Epithelial cell of prostate (primary cell): ENCODE data around the gene SLC13A2.
"Not testable (repeated sequence)": the region's sequence is repeated elsewhere in the genome, so short reads cannot be mapped to it uniquely, and the experiment has no call there.

Source experiments
- DNase-seq: peaks from one replicate; pipeline ENCODE4 v3.0.0-alpha.2; 2011; ENCODE audit warnings: low read depth, low spot score
- H3K27ac ChIP-seq: fragments of 450-650 bp; 2 replicates; pipeline ENCODE4 v1.5.1; 2017; ENCODE audit warnings: mild to moderate bottlenecking

SLC13A2 gene, protein sequence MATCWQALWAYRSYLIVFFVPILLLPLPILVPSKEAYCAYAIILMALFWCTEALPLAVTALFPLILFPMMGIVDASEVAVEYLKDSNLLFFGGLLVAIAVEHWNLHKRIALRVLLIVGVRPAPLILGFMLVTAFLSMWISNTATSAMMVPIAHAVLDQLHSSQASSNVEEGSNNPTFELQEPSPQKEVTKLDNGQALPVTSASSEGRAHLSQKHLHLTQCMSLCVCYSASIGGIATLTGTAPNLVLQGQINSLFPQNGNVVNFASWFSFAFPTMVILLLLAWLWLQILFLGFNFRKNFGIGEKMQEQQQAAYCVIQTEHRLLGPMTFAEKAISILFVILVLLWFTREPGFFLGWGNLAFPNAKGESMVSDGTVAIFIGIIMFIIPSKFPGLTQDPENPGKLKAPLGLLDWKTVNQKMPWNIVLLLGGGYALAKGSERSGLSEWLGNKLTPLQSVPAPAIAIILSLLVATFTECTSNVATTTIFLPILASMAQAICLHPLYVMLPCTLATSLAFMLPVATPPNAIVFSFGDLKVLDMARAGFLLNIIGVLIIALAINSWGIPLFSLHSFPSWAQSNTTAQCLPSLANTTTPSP

DNA sequence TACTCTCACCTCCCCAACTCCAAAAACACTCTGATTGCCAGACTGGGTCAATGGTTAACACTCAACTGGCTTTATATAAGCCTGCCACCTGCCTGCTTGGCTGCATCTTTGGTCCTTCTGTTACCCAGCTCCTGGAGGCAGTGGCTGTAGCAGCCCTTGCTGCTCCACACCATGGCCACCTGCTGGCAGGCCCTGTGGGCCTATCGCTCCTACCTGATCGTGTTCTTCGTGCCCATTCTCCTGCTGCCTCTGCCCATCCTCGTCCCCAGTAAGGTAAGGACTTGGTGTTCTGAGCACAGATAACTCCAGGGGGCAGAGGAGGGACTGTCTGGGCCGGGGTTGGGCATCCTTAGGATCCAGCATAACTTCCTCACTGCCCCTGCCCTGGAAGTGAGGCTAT lies at the start of gene SLC13A2:
Gene SLC13A2, plus strand, starts transcription at position 103 of the 400 bp plus-strand sequence. Its CDS starts 69 bp downstream, at position 172.
- no peak within 1 kb of the TSS for H3K27ac ChIP-seq
- no peak for DNase-seq

DNA sequence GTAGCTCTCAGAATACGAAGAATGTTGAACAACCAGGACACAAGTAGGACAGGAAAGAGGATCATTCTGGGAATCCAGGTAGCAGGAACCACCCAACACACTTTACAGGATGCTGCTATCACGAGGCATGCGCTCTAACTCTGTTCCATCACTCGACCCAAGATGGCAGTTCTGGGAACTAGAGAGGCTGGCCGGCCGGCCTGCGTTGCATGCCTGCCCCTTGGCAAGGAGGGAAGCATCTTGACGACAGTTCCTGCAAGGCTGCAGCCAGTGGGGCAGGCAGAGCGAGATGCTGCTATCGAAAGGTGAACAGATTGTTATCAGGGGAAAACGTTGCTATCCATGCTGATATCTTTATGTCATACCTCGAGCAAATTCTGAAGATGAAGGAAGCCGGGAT lies 48.2 kb upstream of the SLC13A2 start:
- DNase-seq: no peak
- H3K27ac ChIP-seq: no peak overlapping the region

DNA sequence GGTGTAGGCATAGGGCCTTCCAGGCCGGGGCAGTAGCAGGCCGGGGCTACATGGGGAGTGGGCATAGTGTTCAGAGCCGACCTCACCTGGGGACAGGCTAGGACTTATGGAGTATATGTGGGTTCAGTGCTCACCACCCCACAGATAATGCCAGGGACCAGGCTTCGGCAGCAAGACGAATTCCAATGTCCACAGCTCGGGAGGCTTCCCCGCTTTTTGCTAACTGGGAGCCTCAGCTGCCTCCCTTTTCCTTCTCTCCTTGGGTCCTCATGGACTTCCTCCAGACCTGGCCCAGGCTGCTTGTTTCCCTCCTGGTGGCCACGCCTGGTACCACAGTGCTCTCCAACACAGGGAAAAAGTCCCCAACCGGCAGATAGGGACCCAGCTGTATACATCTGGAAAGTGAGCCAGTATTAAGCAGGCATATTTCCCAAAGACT lies 47.3 kb upstream of the SLC13A2 start:
- H3K27ac ChIP-seq: no peak overlapping the region
- no peak for DNase-seq

DNA sequence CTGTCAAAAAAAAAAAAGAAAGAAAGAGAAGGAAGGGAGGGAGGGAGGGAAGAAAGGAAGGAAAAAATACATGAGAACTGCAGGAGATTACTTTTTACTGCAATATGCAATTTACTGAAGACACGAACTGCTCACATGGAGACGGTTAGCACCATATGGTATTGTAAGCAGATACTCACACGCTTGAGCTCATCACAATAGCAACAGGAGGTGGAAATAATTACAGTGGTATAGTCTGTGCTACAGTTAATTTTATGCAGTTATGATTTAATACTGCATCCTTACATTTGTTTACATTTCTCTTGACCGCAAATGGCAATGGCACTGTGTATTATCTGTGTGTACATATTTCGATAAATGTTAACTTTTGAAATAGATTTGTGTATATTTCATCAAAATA lies 46.1 kb upstream of the SLC13A2 start:
- no peak overlapping the region for H3K27ac ChIP-seq
- no peak for DNase-seq

DNA sequence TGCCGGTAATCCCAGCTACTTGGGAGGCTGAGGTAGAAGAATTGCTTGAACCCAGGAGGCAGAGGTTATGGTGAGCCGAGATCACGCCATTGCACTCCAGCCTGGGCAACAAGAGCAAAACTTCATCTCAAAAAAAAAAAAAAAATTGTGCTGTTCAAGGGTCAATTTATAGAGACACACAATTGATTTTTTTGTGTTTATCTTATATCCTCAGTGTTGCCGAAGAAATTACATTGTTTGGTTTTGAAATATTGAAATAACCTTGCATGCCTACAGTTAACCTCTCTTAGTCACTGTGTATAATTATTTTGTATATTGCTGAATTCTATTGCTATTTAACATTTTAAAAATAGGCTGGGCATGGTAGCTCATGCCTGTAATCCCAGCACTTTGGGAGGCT lies 45.5 kb upstream of the SLC13A2 start:
- DNase-seq: not testable (repeated sequence)

DNA sequence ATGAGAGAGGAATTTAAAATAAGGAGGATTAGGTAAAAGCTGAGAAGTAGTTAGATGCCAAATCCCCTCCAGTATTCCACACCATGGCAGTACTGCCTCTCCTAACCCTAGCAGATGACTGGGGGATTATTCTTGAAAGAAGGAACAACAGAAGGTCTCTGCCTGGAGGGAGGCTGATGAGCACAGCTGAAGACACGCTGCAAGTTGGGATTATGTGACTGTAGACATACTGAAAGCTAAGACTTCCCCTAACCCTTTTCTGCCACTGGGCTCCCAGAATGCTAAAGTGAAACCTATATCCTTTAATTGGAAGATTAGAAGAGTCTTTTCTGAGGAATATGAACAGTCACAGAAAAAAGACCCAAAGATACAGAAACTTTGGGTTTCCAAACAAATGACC lies 39.7 kb upstream of the SLC13A2 start:
- H3K27ac ChIP-seq: no peak overlapping the region
- no peak for DNase-seq

More for the DNA sequence above, 45.5 kb upstream of the SLC13A2 start:
- H3K27ac ChIP-seq: not testable (repeated sequence)

DNA sequence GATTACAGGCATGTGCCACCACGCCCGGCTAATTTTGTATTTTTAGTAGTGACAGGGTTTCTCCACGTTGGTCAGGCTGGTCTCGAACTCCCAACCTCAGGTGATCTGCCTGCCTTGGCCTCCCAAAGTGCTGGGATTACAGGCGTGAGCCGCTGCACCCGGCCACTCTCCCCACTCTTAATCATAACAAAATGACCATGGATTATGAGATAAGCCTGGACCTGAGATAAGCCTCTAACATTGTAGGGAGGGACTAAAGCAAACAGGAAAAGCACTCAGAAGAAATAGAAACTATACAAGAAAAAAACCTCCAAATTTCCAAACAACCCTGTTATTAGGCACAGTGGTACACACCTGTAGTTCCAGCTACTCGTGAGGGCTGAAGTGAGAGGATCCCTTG lies 39.1 kb upstream of the SLC13A2 start:
- not testable (repeated sequence) for DNase-seq, H3K27ac ChIP-seq

DNA sequence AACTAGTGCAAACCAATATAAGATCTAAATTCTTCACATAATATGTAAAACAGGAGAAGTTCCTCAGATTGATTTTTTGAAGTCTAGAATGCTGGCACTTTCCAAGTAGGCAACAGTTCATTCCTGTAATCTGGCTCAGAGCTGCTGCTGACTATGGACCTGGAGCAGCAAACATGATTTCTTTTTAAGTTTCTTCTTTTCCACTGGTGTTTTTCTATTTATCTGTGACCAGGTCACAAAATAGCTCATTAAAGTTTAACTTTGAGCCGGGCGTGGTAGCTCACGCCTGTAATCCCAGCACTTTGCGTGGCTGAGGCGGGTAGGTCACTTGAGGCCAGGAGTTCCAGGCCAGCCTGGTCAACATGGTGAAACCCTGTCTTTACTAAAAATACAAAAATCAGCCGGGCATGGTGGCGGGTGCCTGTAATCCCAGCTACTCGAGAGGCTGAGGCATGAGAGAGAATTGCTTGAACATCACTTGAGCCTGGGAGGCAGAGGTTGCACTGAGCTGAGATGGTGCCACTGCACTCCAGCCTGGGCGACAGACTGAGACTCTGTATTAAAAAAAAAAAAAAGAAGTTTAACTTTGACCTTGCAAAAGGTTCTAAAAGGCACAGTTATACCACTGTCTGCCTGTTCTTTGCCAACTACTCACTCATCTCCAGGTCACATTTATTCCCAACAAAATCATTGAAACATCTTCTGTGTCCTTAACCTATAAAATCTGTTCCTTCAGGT lies 29.4 kb upstream of the SLC13A2 start:
- DNase-seq: no peak
- no peak overlapping the region for H3K27ac ChIP-seq

DNA sequence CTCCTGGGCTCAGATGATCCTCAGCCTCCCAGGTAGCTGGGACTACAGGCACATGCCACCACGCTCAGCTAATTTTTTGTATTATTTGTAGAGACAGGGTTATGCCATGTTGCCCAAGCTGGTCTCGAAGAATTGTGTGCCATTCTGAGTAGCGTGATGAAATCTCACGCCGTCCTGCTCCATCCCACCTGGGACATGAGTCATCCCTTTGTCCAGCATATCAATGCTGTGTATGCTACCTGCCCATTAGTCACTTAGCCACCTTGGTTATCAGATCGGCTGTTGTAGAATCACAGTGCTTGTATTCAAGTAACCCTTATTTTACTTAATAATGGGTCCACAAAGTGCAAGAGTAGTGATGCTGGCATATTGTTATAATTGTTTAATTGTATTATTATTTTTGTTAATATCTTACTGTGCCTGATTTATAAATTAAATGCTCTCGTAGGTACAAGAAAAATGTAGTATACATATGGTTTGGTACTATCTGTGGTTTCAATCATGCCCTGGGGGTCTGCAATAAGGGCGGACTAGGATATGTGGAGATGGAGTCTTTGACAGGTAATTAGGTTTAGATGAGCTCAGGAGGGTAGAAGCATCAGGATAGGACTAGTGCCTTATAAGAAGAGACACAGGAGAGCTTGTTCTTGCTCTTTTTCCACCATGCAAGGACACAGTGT lies 26.6 kb upstream of the SLC13A2 start:
- peak; percentile 18 for DNase-seq
- H3K27ac ChIP-seq: no peak overlapping the region

DNA sequence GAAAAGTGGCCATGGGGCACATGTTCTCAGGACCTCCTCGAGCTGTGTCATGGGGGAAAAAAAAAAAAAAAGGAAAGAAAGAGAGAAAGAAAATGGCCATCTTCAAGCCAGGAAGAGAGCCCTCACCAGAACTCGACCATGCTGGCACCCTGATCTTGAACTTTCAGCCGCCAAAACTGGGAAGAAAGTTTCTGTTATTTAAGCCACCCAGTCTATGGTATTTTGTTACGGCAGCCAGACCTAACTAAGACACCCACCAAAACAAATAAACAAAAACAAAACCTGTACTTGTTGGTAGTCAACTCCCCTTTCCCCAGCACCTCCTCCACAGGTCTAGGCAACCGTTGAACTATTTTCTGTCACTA lies 26.1 kb upstream of the SLC13A2 start:
- DNase-seq: no peak
- H3K27ac ChIP-seq: no peak overlapping the region

DNA sequence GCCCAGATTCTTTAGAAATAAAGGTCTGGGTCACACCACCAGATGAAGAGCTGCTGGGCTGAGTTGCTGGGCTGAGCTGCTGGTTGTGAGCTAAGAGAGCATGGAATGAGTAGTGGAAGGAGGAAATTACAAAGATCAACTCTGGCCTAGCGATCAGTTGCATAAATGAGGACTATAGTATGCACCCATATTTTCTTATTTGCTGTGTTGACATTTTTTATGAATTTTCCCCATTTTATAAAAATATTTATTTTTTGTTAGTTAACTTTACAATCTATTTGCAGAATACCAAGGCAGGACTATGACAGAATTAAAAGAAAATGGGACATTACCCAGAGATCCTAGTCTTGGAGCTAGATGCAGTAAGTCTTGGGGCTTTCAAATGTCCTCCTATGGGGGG lies 23.6 kb upstream of the SLC13A2 start:
- no peak for DNase-seq
- no peak overlapping the region for H3K27ac ChIP-seq

DNA sequence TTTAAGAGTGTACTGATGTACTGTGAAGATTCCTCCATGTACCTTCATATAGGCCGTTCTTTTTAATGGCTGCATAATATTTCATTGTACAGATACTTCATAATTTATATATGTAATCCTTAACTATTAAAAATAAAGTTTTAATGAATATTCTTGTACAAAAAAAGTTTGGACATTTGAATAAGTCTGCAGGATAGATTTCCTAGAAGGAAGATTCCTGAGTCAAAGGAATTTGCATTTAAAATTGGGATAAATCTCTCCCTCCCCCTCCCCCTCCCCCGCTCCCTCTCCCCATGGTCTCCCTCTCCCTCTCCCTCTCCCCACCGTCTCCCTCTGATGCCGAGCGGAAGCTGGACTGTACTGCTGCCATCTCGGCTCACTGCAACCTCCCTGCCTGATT lies 15.6 kb upstream of the SLC13A2 start:
- no peak overlapping the region for H3K27ac ChIP-seq
- no peak for DNase-seq

DNA sequence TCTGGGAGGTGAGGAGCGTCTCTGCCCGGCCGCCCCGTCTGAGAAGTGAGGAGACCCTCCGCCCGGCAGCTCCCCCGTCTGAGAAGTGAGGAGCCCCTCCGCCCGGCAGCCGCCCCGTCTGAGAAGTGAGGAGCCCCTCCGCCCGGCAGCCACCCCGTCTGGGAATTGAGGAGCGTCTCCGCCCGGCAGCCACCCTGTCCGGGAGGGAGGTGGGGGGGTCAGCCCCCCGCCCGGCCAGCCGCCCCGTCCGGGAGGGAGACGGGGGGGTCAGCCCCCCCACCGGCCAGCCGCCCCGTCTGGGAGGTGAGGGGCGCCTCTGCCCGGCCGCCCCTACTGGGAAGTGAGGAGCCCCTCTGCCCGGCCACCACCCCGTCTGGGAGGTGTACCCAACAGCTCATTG lies 14.6 kb upstream of the SLC13A2 start:
- not testable (repeated sequence) for DNase-seq, H3K27ac ChIP-seq

DNA sequence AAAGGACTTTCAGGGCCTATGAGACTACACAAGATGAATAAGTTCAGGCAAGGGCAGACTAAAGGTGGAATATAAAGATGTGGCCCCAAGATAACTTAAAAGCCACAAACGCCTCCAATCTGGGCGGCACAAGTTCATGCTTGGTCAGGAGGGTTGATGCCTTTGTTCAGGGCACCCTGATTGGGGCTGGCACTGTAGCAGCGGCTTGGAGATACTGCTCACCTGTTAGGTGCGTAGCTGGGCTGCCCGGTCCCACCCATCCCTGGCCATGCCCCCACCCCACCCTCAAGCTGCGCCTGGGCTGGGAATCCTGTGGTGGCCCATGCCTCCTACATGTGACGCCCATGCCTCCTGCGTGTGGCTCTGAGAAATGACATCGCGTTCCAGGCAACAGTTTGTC lies 12.5 kb upstream of the SLC13A2 start:
- DNase-seq: no peak

DNA sequence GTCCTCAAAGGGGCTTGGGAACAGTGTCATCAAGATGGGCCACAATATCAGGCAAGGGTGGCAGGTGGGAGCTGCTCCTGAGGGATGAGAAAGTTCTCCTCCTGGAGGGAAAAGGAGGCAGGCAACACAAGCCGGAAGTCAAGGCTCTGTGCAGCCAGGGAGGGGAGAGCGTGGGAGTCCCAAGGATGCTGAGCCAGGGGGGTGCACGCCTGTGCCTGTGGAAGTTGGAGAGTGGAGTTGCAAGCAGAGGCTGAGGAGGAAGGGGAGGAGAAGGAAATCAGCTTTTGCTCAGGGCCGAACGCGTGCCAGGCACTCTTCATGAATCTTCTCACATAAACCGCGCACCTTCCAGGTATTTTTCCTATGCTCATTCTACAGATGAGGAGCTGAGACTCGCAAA lies 7.4 kb upstream of the SLC13A2 start:
- H3K27ac ChIP-seq: no peak overlapping the region
- no peak for DNase-seq

More for the DNA sequence above, 12.5 kb upstream of the SLC13A2 start:
- H3K27ac ChIP-seq: no peak overlapping the region

DNA sequence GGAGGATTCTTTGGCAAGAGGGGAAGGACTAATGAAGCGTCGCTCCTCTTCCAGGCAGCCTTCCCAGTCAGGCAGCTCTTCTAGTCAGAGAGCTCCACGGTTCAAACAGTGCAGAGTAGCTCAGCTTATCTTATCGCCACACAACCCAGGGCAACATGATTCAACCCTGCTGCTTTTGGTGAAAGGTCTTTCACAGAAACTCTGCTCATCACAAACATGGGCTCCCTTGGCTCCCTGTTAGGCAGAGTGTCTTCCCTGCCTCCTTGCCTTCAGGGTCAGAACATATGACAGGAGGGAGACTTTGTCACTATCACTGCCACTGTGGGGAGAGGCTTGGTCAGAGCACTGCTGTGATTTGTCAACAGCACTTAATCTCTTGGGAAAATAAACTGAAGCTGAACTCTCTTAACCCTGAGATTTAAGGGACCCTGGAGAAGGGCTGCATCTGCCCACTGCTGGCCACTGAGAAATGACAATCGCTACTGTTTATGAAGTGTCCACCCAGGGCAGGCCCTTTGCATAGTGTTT lies 6.9 kb upstream of the SLC13A2 start:
- DNase-seq: no peak
- no peak overlapping the region for H3K27ac ChIP-seq

DNA sequence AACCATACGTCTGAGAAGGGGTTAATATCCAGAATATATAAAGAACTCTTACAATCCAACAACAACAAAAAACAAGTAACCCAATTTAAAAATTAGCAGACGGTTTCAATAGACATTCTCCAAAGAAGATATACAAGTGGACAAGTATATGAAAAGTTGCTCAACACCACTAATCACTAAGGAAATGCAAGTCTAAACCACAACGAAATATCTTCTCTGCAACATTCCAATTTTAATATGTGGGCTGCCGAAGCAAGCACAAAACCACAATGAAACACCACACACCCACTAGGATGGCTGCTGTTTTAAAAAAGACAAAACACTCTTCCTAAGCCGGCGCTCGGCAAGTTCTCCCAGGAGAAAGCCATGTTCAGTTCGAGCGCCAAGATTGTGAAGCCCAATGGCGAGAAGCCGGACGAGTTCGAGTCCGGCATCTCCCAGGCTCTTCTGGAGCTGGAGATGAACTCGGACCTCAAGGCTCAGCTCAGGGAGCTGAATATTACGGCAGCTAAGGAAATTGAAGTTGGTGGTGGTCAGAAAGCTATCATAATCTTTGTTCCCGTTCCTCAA lies 5.9 kb upstream of the SLC13A2 start:
- H3K27ac ChIP-seq: no peak overlapping the region
- no peak for DNase-seq

DNA sequence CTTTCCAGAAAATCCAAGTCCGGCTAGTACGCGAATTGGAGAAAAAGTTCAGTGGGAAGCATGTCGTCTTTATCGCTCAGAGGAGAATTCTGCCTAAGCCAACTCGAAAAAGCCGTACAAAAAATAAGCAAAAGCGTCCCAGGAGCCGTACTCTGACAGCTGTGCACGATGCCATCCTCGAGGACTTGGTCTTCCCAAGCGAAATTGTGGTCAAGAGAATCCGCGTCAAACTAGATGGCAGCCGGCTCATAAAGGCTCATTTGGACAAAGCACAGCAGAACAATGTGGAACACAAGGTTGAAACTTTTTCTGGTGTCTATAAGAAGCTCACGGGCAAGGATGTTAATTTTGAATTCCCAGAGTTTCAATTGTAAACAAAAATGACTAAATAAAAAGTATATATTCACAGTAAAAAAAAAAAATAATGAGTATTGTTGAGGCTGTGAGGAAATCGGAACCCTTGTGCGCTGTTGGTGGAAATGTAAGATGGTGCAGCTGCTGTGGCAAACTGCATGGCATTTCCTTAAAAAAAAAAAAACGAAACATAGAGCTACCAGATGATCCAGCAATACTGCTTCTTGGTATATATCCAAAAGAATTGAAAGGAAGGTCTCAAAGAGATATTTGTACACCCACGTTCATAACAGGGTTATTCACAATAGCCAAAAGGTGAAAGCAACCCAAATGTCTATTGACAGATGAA lies 5.3 kb upstream of the SLC13A2 start:
- not testable (repeated sequence) for DNase-seq, H3K27ac ChIP-seq

DNA sequence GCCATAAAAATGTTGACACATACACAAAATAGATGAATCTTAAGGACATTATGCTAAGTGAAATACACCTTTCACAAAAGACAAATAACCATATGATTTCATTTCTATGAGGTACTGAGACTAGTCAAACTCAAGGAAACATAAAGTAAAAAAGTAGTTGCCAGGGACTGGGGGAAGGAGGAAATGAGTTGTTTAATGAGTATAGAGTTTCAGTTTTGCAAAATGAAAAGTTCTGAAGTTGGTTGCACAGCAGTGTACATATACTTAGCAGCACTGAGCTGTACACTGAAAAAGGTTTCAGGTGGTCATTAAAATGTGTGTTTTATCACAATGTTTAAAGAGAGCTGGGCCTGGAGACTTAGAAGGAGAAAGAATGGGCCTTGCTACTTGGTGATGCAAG lies 4.7 kb upstream of the SLC13A2 start:
- no peak overlapping the region for H3K27ac ChIP-seq
- no peak for DNase-seq
